GM19397 (cell line): ENCODE measurements around the gene CNTNAP1.

ENCODE experiments used
- ATAC-seq: cut with Tn5 transposase; IDR thresholded peaks from one replicate; pipeline ENCODE4 v1.9.1; 2021; ENCODE audit warnings: mild to moderate bottlenecking, moderate library complexity; ENCODE audit not compliant: unreplicated experiment

The CNTNAP1 gene

GRCh38 chr17:42684929-42685556 is 2.7 kb downstream of the CNTNAP1 start:
- no peak for ATAC-seq

GRCh38 chr17:42685831-42686230 is 3.5 kb downstream of the CNTNAP1 start:
- no peak for ATAC-seq

GRCh38 chr17:42686520-42687128 is 4.3 kb downstream of the CNTNAP1 start:
- ATAC-seq: no peak

GRCh38 chr17:42687707-42688320 is 5.5 kb downstream of the CNTNAP1 start:
- no peak for ATAC-seq

- no peak for ATAC-seq
These were observed 8.3 kb downstream of the CNTNAP1 start for GRCh38 chr17:42690596-42690995.

- no peak for ATAC-seq
These were observed 8.8 kb downstream of the CNTNAP1 start for GRCh38 chr17:42691021-42691545.

- no peak for ATAC-seq
These were observed 10.2 kb downstream of the CNTNAP1 start for GRCh38 chr17:42692489-42692888.

GRCh38 chr17:42694524-42694923 is 12.2 kb downstream of the CNTNAP1 start:
- ATAC-seq: no peak

- ATAC-seq: no peak
These were observed 13.2 kb downstream of the CNTNAP1 start for GRCh38 chr17:42695500-42695899.

GRCh38 chr17:42697108-42697811 is 14.9 kb downstream of the CNTNAP1 start:
- no peak for ATAC-seq

- ATAC-seq: no peak
These were observed 16.5 kb downstream of the CNTNAP1 start for GRCh38 chr17:42698736-42699414.

- ATAC-seq: no peak
These were observed 17.0 kb downstream of the CNTNAP1 start for GRCh38 chr17:42699415-42699740.

- ATAC-seq: no peak
These were observed 18.4 kb downstream of the CNTNAP1 start for GRCh38 chr17:42700586-42701289.

GRCh38 chr17:42702446-42702845 is 20.1 kb downstream of the CNTNAP1 start:
- ATAC-seq: no peak

GRCh38 chr17:42704490-42704836 is 22.1 kb downstream of the CNTNAP1 start:
- ATAC-seq: no peak

- ATAC-seq: no peak
These were observed 22.6 kb downstream of the CNTNAP1 start for GRCh38 chr17:42704837-42705494.

GRCh38 chr17:42706732-42707131 is 24.4 kb downstream of the CNTNAP1 start:
- no peak for ATAC-seq

GRCh38 chr17:42708588-42708987 is 26.3 kb downstream of the CNTNAP1 start:
- ATAC-seq: no peak

GRCh38 chr17:42709561-42709960 is 27.2 kb downstream of the CNTNAP1 start:
- no peak for ATAC-seq

GRCh38 chr17:42720996-42721583 is 38.8 kb downstream of the CNTNAP1 start:
- ATAC-seq: no peak
